Measurements from ENCODE around the gene MGLL. TPM values are rescaled to one million over a fixed set of nuclear protein-coding genes. Genes with fewer than 3 reads are reported as not detected.
"Not testable (repeated sequence)": the region's sequence is repeated elsewhere in the genome, so short reads cannot be mapped to it uniquely, and the experiment has no call there.

Gene MGLL
- total and polyA plus RNA-seq, 2 donors from 2014 or later = 74.2 to 250 TPM

DNA sequence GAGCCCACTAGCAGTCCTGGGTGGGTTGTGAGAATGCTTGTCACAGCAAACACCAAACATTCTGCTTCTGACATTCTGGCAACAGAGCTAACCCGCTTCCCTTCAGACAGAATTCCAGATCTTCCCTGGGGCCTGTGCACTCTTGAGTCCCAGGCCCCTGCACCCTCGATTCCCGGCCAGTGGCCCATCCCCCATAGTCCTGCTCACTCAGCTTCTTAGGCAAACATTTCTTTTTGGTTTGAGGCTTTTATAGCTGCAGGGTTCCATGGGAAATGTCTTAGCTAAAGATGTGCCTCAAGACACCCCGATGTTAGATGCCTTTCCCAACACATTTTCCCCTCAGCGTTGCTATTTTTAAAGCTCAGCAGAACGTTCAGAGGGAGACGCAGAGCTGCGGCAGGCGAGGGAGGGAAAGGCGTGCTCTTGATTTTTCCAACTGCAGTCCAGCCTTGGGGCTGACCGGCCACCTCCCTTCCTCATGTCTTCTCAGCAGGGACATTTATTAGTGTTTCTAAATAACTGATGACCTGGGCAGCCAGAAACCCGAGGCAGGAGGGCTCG, 114.4 kb downstream of the MGLL start:
- Histone ChIP-seq H3K36me3 (ENCODE audit: control insufficient read depth in 2 of 3, insufficient read depth in 3 of 3, low read length in 3 of 3) (no peaks in the 10 kb centered on the region), H3K4me3 (ENCODE audit: low read length in 3 of 3) (no peak overlapping the region), H3K9me3 (ENCODE audit: control insufficient read depth in 2 of 3, insufficient read depth in 1 of 3, low read length in 3 of 3) (peaks cover 0 to 4% (median 0%) of the 10 kb centered on the region in 3 donors), H3K9ac (ENCODE audit: low read length in 3 of 3) (no peak overlapping the region), H3K27ac (ENCODE audit: low read depth in 2 of 2, low read length in 2 of 2) (no peak overlapping the region), H3K4me1 (ENCODE audit: control insufficient read depth in 2 of 3, insufficient read depth in 2 of 3, low read depth in 1 of 3, low read length in 3 of 3) (peaks cover 0 to 5% (median 0%) of the 10 kb centered on the region in 3 donors), H3K27me3 (ENCODE audit: control insufficient read depth, insufficient read depth, low read length) (no peaks in the 10 kb centered on the region)
- TF ChIP-seq, protein P1, sequence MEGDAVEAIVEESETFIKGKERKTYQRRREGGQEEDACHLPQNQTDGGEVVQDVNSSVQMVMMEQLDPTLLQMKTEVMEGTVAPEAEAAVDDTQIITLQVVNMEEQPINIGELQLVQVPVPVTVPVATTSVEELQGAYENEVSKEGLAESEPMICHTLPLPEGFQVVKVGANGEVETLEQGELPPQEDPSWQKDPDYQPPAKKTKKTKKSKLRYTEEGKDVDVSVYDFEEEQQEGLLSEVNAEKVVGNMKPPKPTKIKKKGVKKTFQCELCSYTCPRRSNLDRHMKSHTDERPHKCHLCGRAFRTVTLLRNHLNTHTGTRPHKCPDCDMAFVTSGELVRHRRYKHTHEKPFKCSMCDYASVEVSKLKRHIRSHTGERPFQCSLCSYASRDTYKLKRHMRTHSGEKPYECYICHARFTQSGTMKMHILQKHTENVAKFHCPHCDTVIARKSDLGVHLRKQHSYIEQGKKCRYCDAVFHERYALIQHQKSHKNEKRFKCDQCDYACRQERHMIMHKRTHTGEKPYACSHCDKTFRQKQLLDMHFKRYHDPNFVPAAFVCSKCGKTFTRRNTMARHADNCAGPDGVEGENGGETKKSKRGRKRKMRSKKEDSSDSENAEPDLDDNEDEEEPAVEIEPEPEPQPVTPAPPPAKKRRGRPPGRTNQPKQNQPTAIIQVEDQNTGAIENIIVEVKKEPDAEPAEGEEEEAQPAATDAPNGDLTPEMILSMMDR (IDR thresholded peaks at IDR 0.05; ENCODE audit: borderline replicate concordance, extremely low read depth, insufficient read depth) = no peak
- intact Hi-C loops (cut with DNase I) = no loop called here
- FAIRE-seq (no peak), DNase-seq (peak in 4 of 5 donors; percentile 13 to 63 (median 40))

DNA sequence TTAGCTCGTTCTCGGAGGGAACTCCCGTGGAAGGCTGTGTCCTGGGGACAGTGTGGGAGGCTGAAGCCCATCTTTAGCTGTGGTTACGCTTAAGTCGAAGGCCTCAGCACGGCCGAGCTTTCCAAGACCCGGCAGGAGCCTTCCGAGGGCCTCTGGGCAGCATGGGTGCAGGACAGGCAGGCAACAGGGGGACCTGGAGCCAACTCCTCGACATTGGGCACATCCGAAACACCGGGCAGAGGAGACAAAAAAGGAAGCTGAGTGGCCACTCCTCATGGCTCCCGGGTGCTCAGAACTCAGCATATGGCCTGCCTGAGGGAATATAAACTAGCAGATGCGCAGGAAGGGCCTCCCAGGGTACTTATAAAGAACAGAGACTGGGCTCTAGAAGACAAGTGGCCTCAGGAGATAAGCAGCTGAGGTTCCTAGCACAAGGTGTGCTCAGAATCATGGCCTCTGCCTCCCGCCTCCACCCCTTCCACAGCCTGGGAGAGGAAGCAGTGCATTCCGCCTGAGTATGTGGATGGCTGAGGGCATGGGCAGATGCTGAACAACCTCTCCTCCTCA, 115.4 kb downstream of the MGLL start:
- Histone ChIP-seq H3K27ac (ENCODE audit: low read depth in 2 of 2, low read length in 2 of 2) (no peak overlapping the region), H3K27me3 (ENCODE audit: control insufficient read depth, insufficient read depth, low read length) (no peaks in the 10 kb centered on the region), H3K4me1 (ENCODE audit: control insufficient read depth in 2 of 3, insufficient read depth in 2 of 3, low read depth in 1 of 3, low read length in 3 of 3) (peaks cover 0 to 9% (median 6%) of the 10 kb centered on the region in 3 donors), H3K9me3 (ENCODE audit: control insufficient read depth in 2 of 3, insufficient read depth in 1 of 3, low read length in 3 of 3) (peaks cover 0 to 4% (median 0%) of the 10 kb centered on the region in 3 donors), H3K4me3 (ENCODE audit: low read length in 3 of 3) (no peak overlapping the region), H3K36me3 (ENCODE audit: control insufficient read depth in 2 of 3, insufficient read depth in 3 of 3, low read length in 3 of 3) (no peaks in the 10 kb centered on the region), H3K9ac (ENCODE audit: low read length in 3 of 3) (no peak overlapping the region)
- peak in 2 of 5 donors; percentile 27 to 51 for DNase-seq
- FAIRE-seq = no peak
- TF ChIP-seq, protein P1 (IDR thresholded peaks at IDR 0.05; ENCODE audit: borderline replicate concordance, extremely low read depth, insufficient read depth) = no peak
- intact Hi-C loops (cut with DNase I) = no loop called here

DNA sequence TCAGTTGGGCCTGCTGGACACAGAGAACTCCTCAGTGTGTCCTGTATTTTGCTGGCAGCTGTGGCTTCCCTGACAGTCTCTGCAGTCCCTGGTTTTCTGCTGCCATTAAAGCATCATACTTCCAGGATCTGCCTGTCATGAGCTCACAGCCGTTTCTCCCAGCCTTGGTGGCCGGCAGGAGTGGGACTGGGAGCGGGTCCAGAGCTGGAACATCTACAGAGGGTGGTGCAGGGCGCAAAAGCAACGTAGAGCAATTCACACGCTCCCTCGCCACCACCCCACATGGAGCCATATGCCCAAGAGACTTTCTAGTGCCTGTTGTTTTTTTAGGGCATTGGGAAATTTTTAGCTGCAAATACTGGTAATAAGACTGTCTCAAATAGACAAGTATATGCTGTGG, 116.0 kb downstream of the MGLL start:
- DNase-seq (peak in 2 of 5 donors; percentile 24 to 54), FAIRE-seq (no peak)
- H3K4me3 ChIP-seq (ENCODE audit: low read length in 3 of 3) = no peak overlapping the region
- H3K4me1 ChIP-seq (ENCODE audit: control insufficient read depth in 2 of 3, insufficient read depth in 2 of 3, low read depth in 1 of 3, low read length in 3 of 3) = peaks cover 0 to 14% (median 6%) of the 10 kb centered on the region in 3 donors
- no peaks in the 10 kb centered on the region for H3K36me3 ChIP-seq (ENCODE audit: control insufficient read depth in 2 of 3, insufficient read depth in 3 of 3, low read length in 3 of 3)
- intact Hi-C loops (cut with DNase I) = no loop called here
- H3K9me3 ChIP-seq (ENCODE audit: control insufficient read depth in 2 of 3, insufficient read depth in 1 of 3, low read length in 3 of 3) = peaks cover 0 to 4% (median 0%) of the 10 kb centered on the region in 3 donors
- no peak overlapping the region for H3K9ac ChIP-seq (ENCODE audit: low read length in 3 of 3)
- H3K27me3 ChIP-seq (ENCODE audit: control insufficient read depth, insufficient read depth, low read length) = no peaks in the 10 kb centered on the region
- TF ChIP-seq, protein P1 (IDR thresholded peaks at IDR 0.05; ENCODE audit: borderline replicate concordance, extremely low read depth, insufficient read depth) = no peak
- H3K27ac ChIP-seq (ENCODE audit: low read depth in 2 of 2, low read length in 2 of 2) = no peak overlapping the region

DNA sequence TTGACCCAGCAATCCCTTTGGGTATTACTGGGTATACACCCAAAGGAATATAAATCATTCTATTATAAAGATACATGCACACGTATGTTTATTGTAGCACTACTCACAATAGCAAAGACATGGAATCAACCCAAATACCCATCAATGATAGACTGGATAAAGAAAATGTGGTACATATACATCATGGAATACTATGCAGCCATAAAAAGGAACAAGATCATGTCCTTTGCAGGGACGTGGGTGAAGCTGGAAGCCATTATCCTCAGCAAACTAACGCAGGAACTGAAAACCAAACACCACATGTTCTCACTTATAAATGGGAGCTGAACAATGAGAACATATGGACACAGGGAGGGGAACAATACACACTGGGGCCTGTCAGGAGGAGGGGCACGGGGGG, 117.5 kb downstream of the MGLL start:
- H3K27me3 ChIP-seq (ENCODE audit: control insufficient read depth, insufficient read depth, low read length); H3K4me3 ChIP-seq (ENCODE audit: low read length in 3 of 3); H3K9ac ChIP-seq (ENCODE audit: low read length in 3 of 3); H3K36me3 ChIP-seq (ENCODE audit: control insufficient read depth in 2 of 3, insufficient read depth in 3 of 3, low read length in 3 of 3); FAIRE-seq; H3K27ac ChIP-seq (ENCODE audit: low read depth in 2 of 2, low read length in 2 of 2); intact Hi-C loops (cut with DNase I); H3K9me3 ChIP-seq (ENCODE audit: control insufficient read depth in 2 of 3, insufficient read depth in 1 of 3, low read length in 3 of 3): not testable (repeated sequence)
- peak in 1 of 5 donors; percentile 26 for DNase-seq
- H3K4me1 ChIP-seq (ENCODE audit: control insufficient read depth in 2 of 3, insufficient read depth in 2 of 3, low read depth in 1 of 3, low read length in 3 of 3) = peaks cover 0 to 17% (median 6%) of the 10 kb centered on the region in 3 donors

All from kidney (tissue), 14 donors.